HCT116 (cell line): ENCODE data around the gene CAVIN2.

Experiments
- CEBPB ChIP-seq: IDR thresholded peaks from 2 replicates; pipeline ENCODE4 v1.6.1; 2012; ENCODE audit warnings: low read depth
- CTCF ChIP-seq, 3 experiments: fragments of 200-600 bp in 1 of 3; sonication (generic) in 1 of 3; IDR thresholded peaks in 2 of 3; conservative IDR thresholded peaks in 1 of 3; 2 replicates each; pipeline ENCODE4 v1.5.1; 2012 to 2017; ENCODE audit warnings: low read depth in 2 of 3, low read length in 2 of 3, antibody characterized with exemption in 1 of 3, borderline replicate concordance in 1 of 3, control low read depth in 1 of 3, mild to moderate bottlenecking in 1 of 3, mixed read lengths in 1 of 3, mixed run types in 1 of 3, moderate library complexity in 1 of 3; ENCODE audit not compliant: insufficient read depth in 1 of 3
- EZH2 ChIP-seq: fragments of 200-600 bp; sonication (generic); IDR thresholded peaks from 2 replicates; pipeline ENCODE4 v1.6.1; 2017; ENCODE audit warnings: antibody characterized with exemption, mixed run types
- EZH2phosphoT487 ChIP-seq: fragments of 200-600 bp; IDR thresholded peaks from 2 replicates; pipeline ENCODE4 v1.6.1; 2018; ENCODE audit warnings: antibody characterized with exemption, borderline replicate concordance
- FOSL1 ChIP-seq: IDR thresholded peaks from 2 replicates; pipeline ENCODE4 v1.6.1; 2012; ENCODE audit warnings: low read depth
- JUND ChIP-seq: IDR thresholded peaks from 2 replicates; pipeline ENCODE4 v1.6.1; 2012
- MAX ChIP-seq: IDR thresholded peaks from 2 replicates; pipeline ENCODE4 v1.6.1; 2012
- POLR2A ChIP-seq: IDR thresholded peaks from 2 replicates; pipeline ENCODE4 v1.7.0; 2011; ENCODE audit warnings: borderline replicate concordance; ENCODE audit not compliant: insufficient read depth, insufficient read length; ENCODE audit errors: extremely low read depth
- POLR2AphosphoS5 ChIP-seq: IDR thresholded peaks from 2 replicates; pipeline ENCODE4 v1.6.1; 2011; ENCODE audit warnings: mild to moderate bottlenecking, low read depth, low read length, moderate library complexity
- REST ChIP-seq: IDR thresholded peaks from 2 replicates; pipeline ENCODE4 v1.6.1; 2012; ENCODE audit warnings: low read depth
- SP1 ChIP-seq: IDR thresholded peaks from 2 replicates; pipeline ENCODE4 v1.6.1; 2012; ENCODE audit warnings: low read depth
- TCF7L2 ChIP-seq: IDR thresholded peaks from 2 replicates; pipeline ENCODE4 v1.7.0; 2011; ENCODE audit warnings: borderline replicate concordance, inconsistent platforms; ENCODE audit not compliant: insufficient read depth, insufficient read length; ENCODE audit errors: extremely low read depth
- ZFX ChIP-seq: fragments of 450-650 bp; IDR thresholded peaks from 2 replicates; pipeline ENCODE4 v1.6.1; 2017

GRCh38 chr2:191797942-191798876, 48.7 kb downstream of the CAVIN2 start:
- TF ChIP-seq POLR2AphosphoS5 (no peak), CTCF (IDR thresholded peaks at IDR 0.05 in 2 of 3, conservative IDR thresholded peaks at IDR 0.05 in 1 of 3; ENCODE audit: borderline replicate concordance in 1 of 3, insufficient read depth in 1 of 3, low read depth in 2 of 3, low read length in 2 of 3) (no peak), EZH2phosphoT487 (no peak), CEBPB (no peak), REST (no peak), JUND (no peak), POLR2A (no peak), EZH2 (no peak), MAX (no peak), SP1 (no peak), TCF7L2 (no peak), FOSL1 (no peak), ZFX (no peak)
